Tibial artery (tissue), 4 donors: ENCODE data around the gene CD58.
"Not testable (repeated sequence)": the region's sequence is repeated elsewhere in the genome, so short reads cannot be mapped to it uniquely, and the experiment has no call there.

ENCODE experiments used
- DNase-seq, 2 donors: peaks; one replicate each; pipeline ENCODE4 v3.0.0-alpha.2; 2019
- H3K27ac ChIP-seq, 2 donors: fragments of 200-600 bp; sonication (generic) in 1 of 2; 1 replicate in 1 of 2; 2 replicates in 1 of 2; pipeline ENCODE4 v1.5.1; 2018 to 2019; ENCODE audit warnings: mild to moderate bottlenecking in 1 of 2
- H3K27me3 ChIP-seq, 2 donors: fragments of 200-600 bp; sonication (generic) in 1 of 2; one replicate each; pipeline versions ENCODE4 v1.5.1 to v1.6.0; 2016 to 2019
- H3K36me3 ChIP-seq, 3 donors: fragments of 200-600 bp; sonication (generic) in 2 of 3; one replicate each; pipeline ENCODE4 v1.5.1; 2016 to 2019; ENCODE audit warnings: mild to moderate bottlenecking in 2 of 3
- H3K4me1 ChIP-seq, 4 donors: fragments of 200-600 bp; sonication (generic) in 2 of 4; 1 replicate in 3 of 4; 2 replicates in 1 of 4; pipeline ENCODE4 v1.5.1; 2016 to 2019
- H3K4me3 ChIP-seq, 2 donors: fragments of 200-600 bp; sonication (generic) in 1 of 2; 1 replicate in 1 of 2; 2 replicates in 1 of 2; pipeline ENCODE4 v1.5.1; 2018 to 2019; ENCODE audit warnings: mild to moderate bottlenecking in 2 of 2
- H3K9me3 ChIP-seq, 3 donors: fragments of 200-600 bp; sonication (generic) in 1 of 3; one replicate each; pipeline ENCODE4 v1.5.1; 2016 to 2019
- CTCF ChIP-seq, 2 experiments: fragments of 200-600 bp in 1 of 2; fragments of 450-650 bp in 1 of 2; IDR thresholded peaks; one replicate each; pipeline ENCODE4 v1.5.1; 2017 to 2019; ENCODE audit warnings: antibody characterized with exemption in 2 of 2, mild to moderate bottlenecking in 1 of 2, moderate library complexity in 1 of 2
- intact Hi-C: fragments of 100-400 bp; cut with DNase I; formaldehyde crosslinking; loops from one replicate; pipeline ENCODE4 v1.15.0; 2023; ENCODE audit warnings: low total_unique reads

Gene CD58

GRCh38 chr1:116567790-116568661 is 2.8 kb downstream of the CD58 start:
- H3K36me3 ChIP-seq = peaks cover 0 to 7% (median 3%) of the 10 kb centered on the region in 3 donors
- H3K27ac ChIP-seq = no peak overlapping the region
- intact Hi-C loops = no loop called here
- H3K4me3 ChIP-seq = no peak overlapping the region
- H3K4me1 ChIP-seq = peaks cover 0 to 46% (median 8%) of the 10 kb centered on the region in 4 donors
- no peak for DNase-seq
- H3K9me3 ChIP-seq = no peaks in the 10 kb centered on the region
- TF ChIP-seq CTCF (IDR thresholded peaks at IDR 0.05) = no peak
- H3K27me3 ChIP-seq = no peaks in the 10 kb centered on the region

- Histone ChIP-seq H3K27me3 (no peaks in the 10 kb centered on the region), H3K4me1 (peaks cover 0 to 37% (median 8%) of the 10 kb centered on the region in 4 donors), H3K9me3 (no peaks in the 10 kb centered on the region), H3K27ac (no peak overlapping the region), H3K4me3 (no peak overlapping the region), H3K36me3 (peaks cover 0 to 7% (median 3%) of the 10 kb centered on the region in 3 donors)
- TF ChIP-seq CTCF (IDR thresholded peaks at IDR 0.05) = no peak
- DNase-seq = no peak
- intact Hi-C loops = no loop called here
Observed at GRCh38 chr1:116565222-116565621, 5.6 kb downstream of the CD58 start.

- intact Hi-C loops = no loop called here
- Histone ChIP-seq H3K27me3 (no peaks in the 10 kb centered on the region), H3K4me1 (peaks cover 0 to 30% (median 5%) of the 10 kb centered on the region in 4 donors), H3K27ac (no peak overlapping the region), H3K36me3 (peaks cover 0 to 7% (median 3%) of the 10 kb centered on the region in 3 donors), H3K4me3 (no peak overlapping the region), H3K9me3 (no peaks in the 10 kb centered on the region)
- no peak for TF ChIP-seq CTCF (IDR thresholded peaks at IDR 0.05)
- no peak for DNase-seq
Observed at GRCh38 chr1:116564426-116564825, 6.4 kb downstream of the CD58 start.

GRCh38 chr1:116562465-116562864 is 8.4 kb downstream of the CD58 start:
- H3K9me3 ChIP-seq, H3K4me3 ChIP-seq, intact Hi-C loops, H3K27me3 ChIP-seq, H3K36me3 ChIP-seq, DNase-seq, H3K27ac ChIP-seq: not testable (repeated sequence)
- H3K4me1 ChIP-seq = peaks cover 0 to 14% (median 0%) of the 10 kb centered on the region in 4 donors

GRCh38 chr1:116561563-116561962 is 9.3 kb downstream of the CD58 start:
- Histone ChIP-seq H3K27me3 (no peaks in the 10 kb centered on the region), H3K9me3 (no peaks in the 10 kb centered on the region), H3K4me1 (peaks cover 0 to 18% (median 3%) of the 10 kb centered on the region in 4 donors), H3K4me3 (no peak overlapping the region), H3K27ac (no peak overlapping the region), H3K36me3 (peaks cover 0 to 7% (median 3%) of the 10 kb centered on the region in 3 donors)
- no peak for DNase-seq
- no peak for TF ChIP-seq CTCF (IDR thresholded peaks at IDR 0.05)
- intact Hi-C loops = no loop called here

- Histone ChIP-seq H3K27me3 (no peaks in the 10 kb centered on the region), H3K27ac (no peak overlapping the region), H3K36me3 (peaks cover 0 to 7% (median 3%) of the 10 kb centered on the region in 3 donors), H3K4me1 (peaks cover 0 to 18% (median 5%) of the 10 kb centered on the region in 4 donors), H3K4me3 (no peak overlapping the region), H3K9me3 (no peaks in the 10 kb centered on the region)
- DNase-seq = no peak
- TF ChIP-seq CTCF (IDR thresholded peaks at IDR 0.05) = no peak
- intact Hi-C loops = no loop called here
Observed at GRCh38 chr1:116560704-116561490, 9.9 kb downstream of the CD58 start.
